Mucosa of descending colon (tissue), 3 donors: Measurements from ENCODE around the gene LRP1. TPM values are rescaled to one million over a fixed set of nuclear protein-coding genes. Genes with fewer than 3 reads are reported as not detected.
A peak's percentile ranks its signal among the peaks of the same experiment; 100 is the strongest.

Experiments
- ATAC-seq: fragments of 200-7000 bp; cut with Tn5 transposase; one replicate; pipeline ENCODE4 v1.9.1; 2020; ENCODE audit warnings: mild to moderate bottlenecking, moderate library complexity
- DNase-seq, 3 donors: peaks; one replicate each; pipeline ENCODE4 v3.0.0-alpha.2; 2020
- H3K36me3 ChIP-seq: fragments of 200-600 bp; one replicate; pipeline ENCODE4 v1.8.0; 2021; ENCODE audit warnings: low read depth, mild to moderate bottlenecking
- H3K4me1 ChIP-seq: fragments of 200-600 bp; one replicate; pipeline ENCODE4 v1.8.0; 2021; ENCODE audit warnings: low read depth, mild to moderate bottlenecking
- H3K4me3 ChIP-seq: fragments of 200-600 bp; one replicate; pipeline ENCODE4 v1.8.0; 2021; ENCODE audit warnings: mild to moderate bottlenecking
- H3K9me3 ChIP-seq: fragments of 200-600 bp; one replicate; pipeline ENCODE4 v1.8.0; 2021; ENCODE audit warnings: mild to moderate bottlenecking
- CTCF ChIP-seq: fragments of 200-600 bp; IDR thresholded peaks from one replicate; pipeline ENCODE4 v1.8.0; 2022; ENCODE audit warnings: antibody characterized with exemption, mild to moderate bottlenecking
- intact Hi-C, 2 donors: fragments of 100-400 bp; cut with DNase I in 1 of 2; cut with micrococcal nuclease in 1 of 2; formaldehyde crosslinking; loops; one replicate each; pipeline versions ENCODE4 v1.11.0 to v1.11.1; 2022; cut with DNase I, micrococcal nuclease
- total RNA-seq, 3 donors: library from RNA; stranded (reverse); fragmentation: NEBNext Ultra II Directional in 2 of 3; extraction: Animal tissue kit (Norgen Biotek cat#: 25700) in 2 of 3; gene quantifications; one replicate each; pipeline versions ENCODE4 v1.2.1 to v1.2.4, GENCODE V29; 2021 to 2023
- donor health status: DM: no; HTN: no; CAD: no; lungs with moderate emphysema.
- donor health status: DM: no; HTN: no; CAD: no.
- donor health status: DM: no; HTN: yes; CAD: no.

The LRP1 gene
- total RNA-seq, 3 donors from 2014 or later: 128 to 223 (median 148) TPM

DNA sequence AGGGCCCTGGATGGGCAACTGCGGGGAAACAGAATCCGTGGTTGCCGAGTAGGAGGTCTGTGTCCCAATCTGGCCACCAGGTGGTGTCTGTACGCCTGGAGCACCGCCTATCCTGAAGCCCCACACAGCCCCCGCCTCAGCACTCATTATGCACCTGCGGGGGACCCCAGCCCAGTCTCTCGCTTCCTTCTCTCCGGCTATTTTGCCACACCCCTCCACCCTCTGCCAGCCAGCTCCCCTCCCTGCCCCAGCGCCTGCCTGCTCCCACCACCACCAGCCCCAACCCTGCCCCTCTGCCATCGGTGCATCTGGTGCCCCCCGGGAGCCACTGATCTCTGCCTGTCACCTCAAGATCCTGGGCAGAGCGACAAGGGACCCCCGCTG lies 86.1 kb downstream of the LRP1 start:
- no peak overlapping the region for H3K4me3 ChIP-seq
- DNase-seq (peak in 2 of 3 donors; percentile 66 to 69), ATAC-seq (peak; percentile 61)
- H3K9me3 ChIP-seq: no peaks in the 10 kb centered on the region
- H3K36me3 ChIP-seq: no peaks in the 10 kb centered on the region
- H3K4me1 ChIP-seq: peaks cover 19% of the 10 kb centered on the region
- peak; percentile 50 for TF ChIP-seq CTCF
- intact Hi-C loops: no loop called here

DNA sequence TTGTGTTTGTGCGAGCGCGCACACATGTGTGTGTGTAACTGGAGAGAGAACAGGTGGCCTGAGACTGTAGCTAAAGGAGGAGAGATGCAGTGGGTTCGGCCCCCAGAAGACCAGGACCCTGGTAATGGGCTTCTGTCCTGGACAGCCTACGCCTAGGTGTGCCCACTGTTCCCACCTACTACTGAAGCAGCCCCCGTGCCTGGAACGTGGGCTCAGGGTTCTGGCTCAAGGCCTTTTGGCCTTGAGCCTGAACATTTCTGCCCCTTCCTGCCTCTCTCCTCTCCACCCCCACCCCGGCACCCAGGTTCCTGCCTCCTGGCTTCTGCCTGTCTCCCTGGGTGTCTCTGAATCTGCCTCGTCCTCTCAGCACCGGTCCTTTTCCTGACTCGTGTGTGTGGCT lies 86.8 kb downstream of the LRP1 start:
- no peaks in the 10 kb centered on the region for H3K9me3 ChIP-seq
- DNase-seq: no peak
- no peak for ATAC-seq
- no peak overlapping the region for H3K4me3 ChIP-seq
- no peaks in the 10 kb centered on the region for H3K36me3 ChIP-seq
- H3K4me1 ChIP-seq: peaks cover 19% of the 10 kb centered on the region
- TF ChIP-seq CTCF: no peak
- intact Hi-C loops: no loop called here

- intact Hi-C loops: no loop called here
- no peak for DNase-seq
Measured at GRCh38 chr12:57215668-57216013, 87.4 kb downstream of the LRP1 start.

GRCh38 chr12:57216014-57216911 lies 88.0 kb downstream of the LRP1 start, which contains the start of gene NXPH4:
NXPH4 (plus strand) TSS chr12:57216794; CDS start chr12:57216970, 176 bp downstream.
- DNase-seq (peak in 2 of 3 donors; percentile 48 to 67), ATAC-seq (peak; percentile 14)
- Histone ChIP-seq H3K9me3 (no peaks in the 10 kb centered on the region), H3K36me3 (no peaks in the 10 kb centered on the region), H3K4me3 (no peak within 1 kb of the TSS), H3K4me1 (peaks cover 19% of the 10 kb centered on the region)
- intact Hi-C loops: no loop called here
- no peak for TF ChIP-seq CTCF

More at GRCh38 chr12:57215668-57216013, 87.4 kb downstream of the LRP1 start:
- Histone ChIP-seq H3K4me3 (no peak overlapping the region), H3K4me1 (peaks cover 19% of the 10 kb centered on the region), H3K36me3 (no peaks in the 10 kb centered on the region), H3K9me3 (no peaks in the 10 kb centered on the region)
- ATAC-seq: peak; percentile 10
- TF ChIP-seq CTCF: no peak

GRCh38 chr12:57216921-57217879 lies 88.9 kb downstream of the LRP1 start:
- no peak for ATAC-seq
- no peak overlapping the region for H3K4me3 ChIP-seq
- H3K4me1 ChIP-seq: peaks cover 19% of the 10 kb centered on the region
- no peak for TF ChIP-seq CTCF
- intact Hi-C loops: no loop called here
- no peaks in the 10 kb centered on the region for H3K36me3 ChIP-seq
- no peak for DNase-seq
- H3K9me3 ChIP-seq: no peaks in the 10 kb centered on the region
